ENCODE measurements around the gene RNF169.
A peak's percentile ranks its signal among the peaks of the same experiment; 100 is the strongest.

The RNF169 gene

GRCh38 chr11:74777877-74778276 is 29.2 kb downstream of the RNF169 start:
- no peak for DNase-seq (ENCODE audit: low read depth, low spot score)
- Histone ChIP-seq H3K36me3 (ENCODE audit: insufficient read depth, low read length) (no peaks in the 10 kb centered on the region), H3K9me3 (ENCODE audit: low read depth, low read length) (no peaks in the 10 kb centered on the region), H3K9ac (ENCODE audit: insufficient read length) (no peak overlapping the region), H3K4me3 (no peak overlapping the region), H3K27ac (no peak overlapping the region)
- TF ChIP-seq POLR2AphosphoS5 (IDR thresholded peaks at IDR 0.05; ENCODE audit: borderline replicate concordance, low read depth, low read length), result no peak
- no peak for TF ChIP-seq FOXP2 (optimal IDR thresholded peaks at IDR 0.05; ENCODE audit: control extremely low read depth, extremely low read length, insufficient read depth)
- no peak for TF ChIP-seq EZH2 (IDR thresholded peaks at IDR 0.05)

GRCh38 chr11:74778581-74778980 is 29.9 kb downstream of the RNF169 start:
- no peak for DNase-seq (ENCODE audit: low read depth, low spot score)
- Histone ChIP-seq H3K36me3 (ENCODE audit: insufficient read depth, low read length) (no peaks in the 10 kb centered on the region), H3K4me3 (no peak overlapping the region), H3K27ac (no peak overlapping the region), H3K9ac (ENCODE audit: insufficient read length) (no peak overlapping the region), H3K9me3 (ENCODE audit: low read depth, low read length) (no peaks in the 10 kb centered on the region)
- TF ChIP-seq FOXP2 (optimal IDR thresholded peaks at IDR 0.05; ENCODE audit: control extremely low read depth, extremely low read length, insufficient read depth) (no peak), POLR2AphosphoS5 (IDR thresholded peaks at IDR 0.05; ENCODE audit: borderline replicate concordance, low read depth, low read length) (no peak), EZH2 (IDR thresholded peaks at IDR 0.05) (no peak)

GRCh38 chr11:74780248-74781005 is 31.8 kb downstream of the RNF169 start:
- TF ChIP-seq EZH2 (IDR thresholded peaks at IDR 0.05) (no peak), POLR2AphosphoS5 (IDR thresholded peaks at IDR 0.05; ENCODE audit: borderline replicate concordance, low read depth, low read length) (no peak), FOXP2 (optimal IDR thresholded peaks at IDR 0.05; ENCODE audit: control extremely low read depth, extremely low read length, insufficient read depth) (no peak)
- H3K36me3 ChIP-seq (ENCODE audit: insufficient read depth, low read length), result no peaks in the 10 kb centered on the region
- peak overlapping the region; percentile 51; the same call in 1 of the 2 replicates for H3K27ac ChIP-seq
- no peak for DNase-seq (ENCODE audit: low read depth, low spot score)
- no peak overlapping the region for H3K9ac ChIP-seq (ENCODE audit: insufficient read length)
- no peak overlapping the region for H3K4me3 ChIP-seq
- no peaks in the 10 kb centered on the region for H3K9me3 ChIP-seq (ENCODE audit: low read depth, low read length)

- H3K36me3 ChIP-seq (ENCODE audit: insufficient read depth, low read length), result no peaks in the 10 kb centered on the region
- no peak for TF ChIP-seq POLR2AphosphoS5 (IDR thresholded peaks at IDR 0.05; ENCODE audit: borderline replicate concordance, low read depth, low read length)
- no peak for TF ChIP-seq EZH2 (IDR thresholded peaks at IDR 0.05)
- TF ChIP-seq FOXP2 (optimal IDR thresholded peaks at IDR 0.05; ENCODE audit: control extremely low read depth, extremely low read length, insufficient read depth), result no peak
- H3K4me3 ChIP-seq, result no peak overlapping the region
- DNase-seq (ENCODE audit: low read depth, low spot score), result no peak
- no peaks in the 10 kb centered on the region for H3K9me3 ChIP-seq (ENCODE audit: low read depth, low read length)
- no peak overlapping the region for H3K27ac ChIP-seq
- H3K9ac ChIP-seq (ENCODE audit: insufficient read length), result no peak overlapping the region
These were observed 34.7 kb downstream of the RNF169 start for GRCh38 chr11:74783241-74783871.

- TF ChIP-seq POLR2AphosphoS5 (IDR thresholded peaks at IDR 0.05; ENCODE audit: borderline replicate concordance, low read depth, low read length), result no peak
- TF ChIP-seq EZH2 (IDR thresholded peaks at IDR 0.05), result no peak
- no peak for TF ChIP-seq FOXP2 (optimal IDR thresholded peaks at IDR 0.05; ENCODE audit: control extremely low read depth, extremely low read length, insufficient read depth)
- DNase-seq (ENCODE audit: low read depth, low spot score), result no peak
- no peak overlapping the region for H3K27ac ChIP-seq
These were observed 35.6 kb downstream of the RNF169 start for GRCh38 chr11:74784234-74784633.

GRCh38 chr11:74784726-74785125 is 36.1 kb downstream of the RNF169 start:
- no peak overlapping the region for H3K4me3 ChIP-seq
- no peak for DNase-seq (ENCODE audit: low read depth, low spot score)
- TF ChIP-seq POLR2AphosphoS5 (IDR thresholded peaks at IDR 0.05; ENCODE audit: borderline replicate concordance, low read depth, low read length) (no peak), FOXP2 (optimal IDR thresholded peaks at IDR 0.05; ENCODE audit: control extremely low read depth, extremely low read length, insufficient read depth) (no peak), EZH2 (IDR thresholded peaks at IDR 0.05) (no peak)
- H3K9ac ChIP-seq (ENCODE audit: insufficient read length), result no peak overlapping the region
- no peak overlapping the region for H3K27ac ChIP-seq
- H3K36me3 ChIP-seq (ENCODE audit: insufficient read depth, low read length), result peaks cover 9% of the 10 kb centered on the region
- no peaks in the 10 kb centered on the region for H3K9me3 ChIP-seq (ENCODE audit: low read depth, low read length)

More at GRCh38 chr11:74784234-74784633, 35.6 kb downstream of the RNF169 start:
- no peaks in the 10 kb centered on the region for H3K9me3 ChIP-seq (ENCODE audit: low read depth, low read length)
- H3K4me3 ChIP-seq, result no peak overlapping the region
- H3K9ac ChIP-seq (ENCODE audit: insufficient read length), result no peak overlapping the region
- H3K36me3 ChIP-seq (ENCODE audit: insufficient read depth, low read length), result peaks cover 5% of the 10 kb centered on the region; the same call in 1 of the 2 replicates

- TF ChIP-seq EZH2 (IDR thresholded peaks at IDR 0.05), result no peak
- TF ChIP-seq FOXP2 (optimal IDR thresholded peaks at IDR 0.05; ENCODE audit: control extremely low read depth, extremely low read length, insufficient read depth), result no peak
- TF ChIP-seq POLR2AphosphoS5 (IDR thresholded peaks at IDR 0.05; ENCODE audit: borderline replicate concordance, low read depth, low read length), result no peak
- no peak for DNase-seq (ENCODE audit: low read depth, low spot score)
- H3K36me3 ChIP-seq (ENCODE audit: insufficient read depth, low read length), result peaks cover 27% of the 10 kb centered on the region
- H3K9me3 ChIP-seq (ENCODE audit: low read depth, low read length), result no peaks in the 10 kb centered on the region
- H3K4me3 ChIP-seq, result no peak overlapping the region
- no peak overlapping the region for H3K27ac ChIP-seq
- no peak overlapping the region for H3K9ac ChIP-seq (ENCODE audit: insufficient read length)
These were observed 37.9 kb downstream of the RNF169 start for GRCh38 chr11:74786574-74786973.

GRCh38 chr11:74791333-74792100 is 42.9 kb downstream of the RNF169 start:
- H3K9ac ChIP-seq (ENCODE audit: insufficient read length), result no peak overlapping the region
- H3K36me3 ChIP-seq (ENCODE audit: insufficient read depth, low read length), result peaks cover 60% of the 10 kb centered on the region
- H3K27ac ChIP-seq, result no peak overlapping the region
- TF ChIP-seq FOXP2 (optimal IDR thresholded peaks at IDR 0.05; ENCODE audit: control extremely low read depth, extremely low read length, insufficient read depth) (no peak), EZH2 (IDR thresholded peaks at IDR 0.05) (no peak), POLR2AphosphoS5 (IDR thresholded peaks at IDR 0.05; ENCODE audit: borderline replicate concordance, low read depth, low read length) (no peak)
- no peak overlapping the region for H3K4me3 ChIP-seq
- no peak for DNase-seq (ENCODE audit: low read depth, low spot score)
- H3K9me3 ChIP-seq (ENCODE audit: low read depth, low read length), result no peaks in the 10 kb centered on the region

All from SK-N-MC (cell line).